ENCODE measurements around the gene PLEKHM2.
A peak's percentile ranks its signal among the peaks of the same experiment; 100 is the strongest.

GRCh38 chr1:15719381-15720120, 35.4 kb downstream of the PLEKHM2 start:
- peak; percentile 1 for TF ChIP-seq CTCF (IDR thresholded peaks at IDR 0.05; ENCODE audit: insufficient read depth, low read length)
- TF ChIP-seq POLR2AphosphoS5 (IDR thresholded peaks at IDR 0.05; ENCODE audit: low read depth) = no peak

All from HL-60 (cell line).